ENCODE results near the gene PBXIP1. TPM values are rescaled to one million over a fixed set of nuclear protein-coding genes. Genes with fewer than 3 reads are reported as not detected.

Gene PBXIP1
- total and polyA plus RNA-seq, 11 donors = 36.9 to 70.4 (median 51.5) TPM

- ATAC-seq (no peak), DNase-seq (peak in 1 of 5 donors; percentile 10)
- intact Hi-C loops (cut with DNase I) = loop anchor here in 1 of 10 donors (10.0 kb wide), 1 partner anchor 102 kb away; the partner anchor contains the start of gene ADAM15
- Histone ChIP-seq H3K36me3 (peaks cover 0 to 29% (median 17%) of the 10 kb centered on the region in 9 donors), H3K4me3 (no peak overlapping the region), H3K27me3 (no peaks in the 10 kb centered on the region), H3K4me1 (peaks cover 8 to 55% (median 39%) of the 10 kb centered on the region in 12 donors), H3K27ac (peak overlapping the region in 2 of 12 donors; percentile 11 to 85), H3K9me3 (no peaks in the 10 kb centered on the region)
- whole genome bisulfite sequencing, 4 donors = 71 to 77% (median 74%) methylated on average over 6 of the region's 6 CpGs
- TF ChIP-seq CTCF (IDR thresholded peaks at IDR 0.05) = no peak
- no peak for TF ChIP-seq POLR2A (IDR thresholded peaks at IDR 0.05)
Measured at GRCh38 chr1:154952664-154953063, 3.2 kb downstream of the PBXIP1 start.

GRCh38 chr1:154951901-154952657 lies 3.8 kb downstream of the PBXIP1 start:
- TF ChIP-seq POLR2A (IDR thresholded peaks at IDR 0.05) (no peak), CTCF (IDR thresholded peaks at IDR 0.05) (no peak)
- no peak for ATAC-seq
- peaks cover 8 to 50% (median 37%) of the 10 kb centered on the region in 12 donors for H3K4me1 ChIP-seq

GRCh38 chr1:154948079-154948478 lies 7.8 kb downstream of the PBXIP1 start:
- no peak overlapping the region for H3K4me3 ChIP-seq
- intact Hi-C loops (cut with DNase I) = no loop called here
- no peak overlapping the region for H3K27ac ChIP-seq
- ATAC-seq = no peak
- 92 to 96% (median 94%) methylated on average over 11 of the region's 11 CpGs for WGBS, 4 donors
- TF ChIP-seq POLR2A (IDR thresholded peaks at IDR 0.05) = no peak
- no peak for TF ChIP-seq CTCF (IDR thresholded peaks at IDR 0.05)
- H3K4me1 ChIP-seq = peaks cover 0 to 32% (median 13%) of the 10 kb centered on the region in 12 donors
- no peaks in the 10 kb centered on the region for H3K27me3 ChIP-seq
- H3K36me3 ChIP-seq = peaks cover 0 to 54% (median 28%) of the 10 kb centered on the region in 9 donors
- no peak for DNase-seq
- no peaks in the 10 kb centered on the region for H3K9me3 ChIP-seq

More at GRCh38 chr1:154951901-154952657, 3.8 kb downstream of the PBXIP1 start:
- peaks cover 0 to 34% (median 22%) of the 10 kb centered on the region in 9 donors for H3K36me3 ChIP-seq
- DNase-seq = peak in 1 of 5 donors; percentile 59
- no peaks in the 10 kb centered on the region for H3K9me3 ChIP-seq
- WGBS, 4 donors = 73 to 82% (median 79%) methylated on average over 14 to 15 of the region's 15 CpGs
- peak overlapping the region in 1 of 12 donors; percentile 35 for H3K4me3 ChIP-seq
- intact Hi-C loops (cut with DNase I) = loop anchor here in 1 of 10 donors (10.0 kb wide), 1 partner anchor 103 kb away; the partner anchor contains the start of gene ADAM15
- no peaks in the 10 kb centered on the region for H3K27me3 ChIP-seq
- peak overlapping the region in 2 of 12 donors; percentile 11 to 29 for H3K27ac ChIP-seq

Measured in heart left ventricle (tissue), 16 donors.